D721Med (cell line): ENCODE data around the gene NCKAP1.
"Not testable (repeated sequence)": the region's sequence is repeated elsewhere in the genome, so short reads cannot be mapped to it uniquely, and the experiment has no call there.

ENCODE experiments used
- DNase-seq: peaks from one replicate; pipeline ENCODE4 v3.0.0; 2011; ENCODE audit warnings: low spot score; ENCODE audit not compliant: insufficient read length
- FAIRE-seq: peaks from 2 replicates; lab custom pipeline; 2011; peaks lifted over from hg19 to GRCh38; lab: Jason Lieb, UNC
- TF ChIP-seq, protein P1 (sequence below): IDR thresholded peaks from 2 replicates; pipeline ENCODE4 v1.5.1; 2012; ENCODE audit warnings: mild to moderate bottlenecking, control low read depth; ENCODE audit not compliant: insufficient read depth; ENCODE audit errors: missing control alignments

Gene NCKAP1

DNA sequence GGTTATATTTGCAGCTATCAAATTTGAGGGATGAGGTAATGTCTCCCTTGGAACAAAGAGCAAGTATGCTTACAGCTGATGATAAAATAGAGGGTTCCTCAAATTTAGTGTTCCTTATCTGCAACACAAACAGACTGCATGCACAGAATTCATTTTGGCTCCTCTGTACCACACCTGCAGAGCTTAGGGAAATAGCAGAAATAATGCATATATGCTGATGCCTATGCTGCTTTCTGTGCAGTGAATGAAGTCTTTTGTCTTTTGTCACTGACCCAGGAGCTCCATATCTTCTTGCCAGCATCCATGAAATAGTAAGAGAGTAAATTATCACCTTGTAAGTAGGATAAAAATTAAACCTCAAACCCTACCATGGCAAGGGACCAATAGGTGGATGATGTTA is 69.8 kb downstream of the NCKAP1 start:
- FAIRE-seq (no peak), DNase-seq (no peak)
- TF ChIP-seq, protein P1, sequence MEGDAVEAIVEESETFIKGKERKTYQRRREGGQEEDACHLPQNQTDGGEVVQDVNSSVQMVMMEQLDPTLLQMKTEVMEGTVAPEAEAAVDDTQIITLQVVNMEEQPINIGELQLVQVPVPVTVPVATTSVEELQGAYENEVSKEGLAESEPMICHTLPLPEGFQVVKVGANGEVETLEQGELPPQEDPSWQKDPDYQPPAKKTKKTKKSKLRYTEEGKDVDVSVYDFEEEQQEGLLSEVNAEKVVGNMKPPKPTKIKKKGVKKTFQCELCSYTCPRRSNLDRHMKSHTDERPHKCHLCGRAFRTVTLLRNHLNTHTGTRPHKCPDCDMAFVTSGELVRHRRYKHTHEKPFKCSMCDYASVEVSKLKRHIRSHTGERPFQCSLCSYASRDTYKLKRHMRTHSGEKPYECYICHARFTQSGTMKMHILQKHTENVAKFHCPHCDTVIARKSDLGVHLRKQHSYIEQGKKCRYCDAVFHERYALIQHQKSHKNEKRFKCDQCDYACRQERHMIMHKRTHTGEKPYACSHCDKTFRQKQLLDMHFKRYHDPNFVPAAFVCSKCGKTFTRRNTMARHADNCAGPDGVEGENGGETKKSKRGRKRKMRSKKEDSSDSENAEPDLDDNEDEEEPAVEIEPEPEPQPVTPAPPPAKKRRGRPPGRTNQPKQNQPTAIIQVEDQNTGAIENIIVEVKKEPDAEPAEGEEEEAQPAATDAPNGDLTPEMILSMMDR, result no peak

DNA sequence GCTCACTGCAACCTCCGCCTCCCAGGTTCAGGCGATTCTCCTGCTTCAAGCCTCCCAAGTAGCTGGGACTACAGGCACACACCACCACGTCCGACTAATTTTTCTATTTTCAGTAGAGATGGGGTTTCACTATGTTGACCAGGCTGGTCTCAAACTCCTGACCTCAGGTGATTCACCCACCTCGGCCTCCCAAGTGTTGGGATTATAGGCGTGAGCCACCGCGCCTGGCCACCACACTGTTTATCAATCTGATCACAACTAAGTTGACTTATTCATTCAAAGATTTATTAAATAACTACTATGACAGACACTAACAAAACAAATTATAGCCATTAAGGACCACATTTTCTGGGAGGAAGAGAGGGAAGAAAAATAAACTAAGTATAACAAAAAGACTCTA is 71.9 kb downstream of the NCKAP1 start:
- not testable (repeated sequence) for DNase-seq, FAIRE-seq

DNA sequence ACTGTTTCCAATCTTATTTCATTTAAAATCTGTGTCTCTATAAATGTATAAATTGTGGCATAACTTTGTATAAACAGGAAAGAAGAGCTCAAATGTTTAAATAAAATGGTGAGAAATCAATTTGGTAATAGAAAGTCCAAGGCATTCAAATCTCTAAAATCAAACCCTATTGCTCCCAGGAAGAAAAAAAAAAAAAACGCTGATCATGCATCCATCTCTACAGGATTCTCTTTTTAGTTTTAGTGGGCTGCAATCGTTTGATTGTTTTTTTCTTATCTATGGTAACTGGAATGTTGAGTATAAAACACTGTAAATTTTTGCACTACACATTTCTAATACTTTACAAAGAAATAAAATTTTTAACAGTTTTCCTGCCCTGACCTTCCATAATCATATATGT is 75.6 kb downstream of the NCKAP1 start:
- DNase-seq (no peak), FAIRE-seq (no peak)
- TF ChIP-seq, protein P1, result no peak

DNA sequence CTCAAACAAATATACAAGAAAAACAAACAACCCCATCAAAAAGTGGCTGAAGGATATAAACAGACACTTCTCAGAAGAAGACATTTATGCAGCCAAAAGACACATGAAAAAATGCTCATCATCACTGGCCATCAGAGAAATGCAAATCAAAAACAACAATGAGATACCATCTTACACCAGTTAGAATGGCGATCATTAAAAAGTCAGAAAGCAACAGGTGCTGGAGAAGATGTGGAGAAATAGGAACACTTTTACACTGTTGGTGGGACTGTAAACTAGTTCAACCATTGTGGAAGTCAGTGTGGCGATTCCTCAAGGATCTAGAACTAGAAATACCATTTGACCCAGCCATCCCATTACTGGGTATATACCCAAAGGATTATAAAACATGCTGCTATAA is 77.4 kb downstream of the NCKAP1 start:
- not testable (repeated sequence) for DNase-seq, FAIRE-seq

DNA sequence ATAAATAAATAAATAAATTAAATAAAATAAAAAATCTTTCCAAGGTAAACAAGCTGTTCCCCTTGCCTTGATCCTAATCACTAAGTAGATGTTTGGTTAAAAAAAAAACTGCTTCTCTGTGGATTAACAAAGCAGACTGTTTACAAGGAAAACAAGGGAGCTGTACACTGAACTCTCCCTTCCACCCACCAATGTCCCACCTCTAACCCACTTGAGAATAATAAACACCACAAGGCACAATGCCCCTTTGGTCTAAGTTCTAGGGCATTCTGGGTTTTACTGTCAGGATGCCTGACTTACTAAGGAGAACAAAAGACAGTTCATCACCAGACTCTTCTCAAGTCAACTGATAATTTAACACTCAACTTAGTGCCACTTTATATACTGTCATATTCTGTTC is 83.5 kb downstream of the NCKAP1 start:
- FAIRE-seq, result no peak
- TF ChIP-seq, protein P1, result no peak
- DNase-seq, result no peak

DNA sequence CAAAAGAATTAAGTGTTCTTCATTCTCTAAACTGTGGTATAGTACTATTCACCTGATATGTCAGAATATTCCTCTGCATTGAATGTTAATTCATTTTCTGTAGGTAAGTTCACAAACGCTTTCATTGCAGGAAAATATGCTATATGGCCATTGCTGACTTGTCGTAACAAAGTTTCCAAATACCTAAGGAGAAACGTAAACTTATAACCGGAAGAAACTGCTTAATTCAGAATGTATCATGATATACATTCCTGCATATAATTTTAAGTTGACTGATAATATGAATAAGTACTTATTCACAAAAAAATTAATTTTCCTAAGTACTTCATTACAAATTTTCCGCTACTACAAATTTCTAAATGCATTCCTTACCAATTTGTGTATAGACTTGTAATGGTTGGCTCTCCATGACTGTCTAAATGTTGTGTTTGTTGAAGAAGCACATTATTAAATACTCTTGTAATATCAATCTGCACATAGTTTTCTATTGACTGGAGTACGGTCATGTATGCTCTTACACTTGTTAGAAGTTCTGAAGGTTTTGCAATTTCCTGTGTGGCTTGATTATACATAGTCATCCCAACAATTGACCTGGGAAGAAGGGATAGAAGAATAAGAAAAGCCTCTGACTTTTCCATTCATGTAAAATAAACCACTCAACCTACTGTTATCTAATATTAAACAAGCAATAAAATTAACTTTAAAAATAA is 85.4 kb downstream of the NCKAP1 start:
- FAIRE-seq (no peak), DNase-seq (no peak)
- TF ChIP-seq, protein P1, result no peak

DNA sequence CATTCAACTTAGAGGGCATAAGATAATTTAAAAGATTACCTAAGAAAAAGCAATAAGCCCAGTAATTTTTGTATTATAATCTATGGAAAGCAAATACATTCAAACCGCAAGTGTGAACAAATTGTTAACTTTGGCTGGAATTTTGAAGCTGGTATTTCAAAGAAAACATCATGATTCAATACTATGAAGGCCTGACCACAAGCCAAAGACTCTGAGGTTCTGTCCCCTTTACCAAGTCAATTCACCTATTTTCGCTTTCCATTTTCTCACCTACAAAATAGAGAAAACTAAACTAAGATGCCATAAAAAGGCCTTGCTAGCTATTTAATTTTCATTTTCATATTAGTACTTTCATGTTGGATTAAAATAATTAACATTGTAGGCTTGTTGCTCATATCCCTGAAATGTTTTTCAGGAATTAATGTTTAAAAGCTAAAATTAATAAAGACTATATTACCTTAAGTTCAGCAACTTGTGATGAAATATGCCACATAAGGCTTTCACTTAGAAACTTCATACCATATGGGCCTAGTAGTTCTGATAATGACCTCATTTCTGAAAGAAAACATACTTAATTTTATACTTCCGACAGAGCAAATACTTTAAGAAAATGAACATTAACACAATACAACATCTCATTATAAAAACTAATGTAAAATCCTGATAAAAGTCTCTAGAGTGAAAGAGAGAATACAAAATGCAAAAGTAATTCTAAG is 86.2 kb downstream of the NCKAP1 start:
- TF ChIP-seq, protein P1, result no peak
- DNase-seq (no peak), FAIRE-seq (no peak)

DNA sequence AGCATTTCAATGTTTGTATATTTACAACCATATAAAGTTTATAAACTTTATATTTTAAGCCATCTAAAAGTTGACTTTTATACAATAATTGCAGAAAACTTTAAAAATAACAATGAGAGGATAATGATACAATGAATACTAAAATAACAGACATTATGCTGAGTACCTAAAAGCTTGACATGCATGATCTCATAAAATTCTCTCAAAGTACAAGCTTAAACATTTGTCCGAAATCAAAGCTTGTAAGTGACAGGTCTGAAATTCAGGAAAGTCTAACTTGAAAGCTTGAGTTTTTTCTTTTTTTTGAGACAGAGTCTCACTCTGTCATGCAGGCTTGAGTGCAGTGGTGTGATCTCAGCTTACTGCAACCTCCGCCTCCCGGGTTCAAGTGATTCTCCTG is 87.7 kb downstream of the NCKAP1 start:
- TF ChIP-seq, protein P1, result no peak
- FAIRE-seq (no peak), DNase-seq (no peak)
